HepG2 (cell line): Measurements from ENCODE around the gene SPACA6. TPM values are rescaled to one million over a fixed set of nuclear protein-coding genes. Genes with fewer than 3 reads are reported as not detected.

ENCODE experiments used
- ATAC-seq: fragments of 200-7000 bp; cut with Tn5 transposase; 3 replicates; pipeline ENCODE4 v1.9.1; 2020; ENCODE audit warnings: mild to moderate bottlenecking, moderate library complexity
- BruUV-seq: library from RNA; stranded (reverse); fragments of 400-500 nt; replicated peaks from 2 replicates; lab custom pipeline; 2021; lab: Mats Ljungman, UMichigan
- CTCF ChIA-PET: fragments of 300-600 bp; formaldehyde crosslinking; extraction: SDS; loops from one replicate; lab custom pipeline; 2021; ENCODE audit warnings: low total read pairs, inconsistent platforms, low intra/inter-chr PET ratio; lab: Yijun Ruan, JAX
- POLR2A ChIA-PET: fragments of 350-600 bp; sonication (Branson Sonifier 250); formaldehyde crosslinking; loops from one replicate; lab custom pipeline; 2020; ENCODE audit warnings: antibody characterized with exemption, inconsistent platforms; lab: Yijun Ruan, JAX
- DNase-seq: peaks from one replicate; pipeline ENCODE4 v3.0.0-alpha.2; 2015; ENCODE audit warnings: low spot score
- FAIRE-seq: peaks from 3 replicates; lab custom pipeline; 2011; peaks lifted over from hg19 to GRCh38; lab: Jason Lieb, UNC
- H2AFZ ChIP-seq: one replicate; pipeline ENCODE4 v1.6.1; 2011; ENCODE audit warnings: low read length, inconsistent platforms
- H3K27ac ChIP-seq: fragments of 300-600 bp; 3 replicates; pipeline ENCODE4 v1.8.0; 2011; ENCODE audit warnings: mixed run types, mild to moderate bottlenecking, mixed read lengths, low read length, inconsistent platforms; ENCODE audit not compliant: insufficient read depth; ENCODE audit errors: extremely low read length
- H3K27me3 ChIP-seq, 2 experiments: fragments of 200-600 bp in 1 of 2; 2 replicates in 1 of 2; 3 replicates in 1 of 2; pipeline versions ENCODE4 v1.6.0 to v1.8.0; 2011; ENCODE audit warnings: low read length in 2 of 2, mild to moderate bottlenecking in 2 of 2, moderate library complexity in 2 of 2, inconsistent platforms in 1 of 2; ENCODE audit not compliant: insufficient read depth in 2 of 2, control insufficient read depth in 1 of 2
- H3K36me3 ChIP-seq, 2 experiments: fragments of 200-600 bp in 1 of 2; replicated peaks in 1 of 2; 2 replicates in 1 of 2; 3 replicates in 1 of 2; pipeline versions ENCODE4 v1.5.1 to v1.8.0; 2011; ENCODE audit warnings: low read length in 2 of 2, inconsistent platforms in 1 of 2; ENCODE audit not compliant: insufficient read depth in 2 of 2, control insufficient read depth in 1 of 2
- H3K4me1 ChIP-seq: 2 replicates; pipeline ENCODE4 v1.5.1; 2012; ENCODE audit warnings: low read length, inconsistent platforms; ENCODE audit not compliant: insufficient read depth
- H3K4me2 ChIP-seq: 2 replicates; pipeline ENCODE4 v1.6.0; 2011; ENCODE audit warnings: low read depth, low read length, inconsistent platforms
- H3K4me3 ChIP-seq, 3 experiments: fragments of 200-600 bp in 1 of 3; sonication (generic), shearing (Covaris generic) in 1 of 3; replicated peaks in 1 of 3; 2 replicates each; pipeline ENCODE4 v1.5.1; 2011 to 2016; ENCODE audit warnings: low read length in 3 of 3, inconsistent platforms in 2 of 3, low read depth in 2 of 3, mild to moderate bottlenecking in 2 of 3, control low read depth in 1 of 3, mixed read lengths in 1 of 3; ENCODE audit not compliant: insufficient read depth in 1 of 3
- H3K79me2 ChIP-seq: one replicate; pipeline ENCODE4 v1.6.1; 2011; ENCODE audit warnings: low read length, inconsistent platforms; ENCODE audit not compliant: insufficient read depth
- H3K9ac ChIP-seq: 2 replicates; pipeline ENCODE4 v1.6.0; 2011; ENCODE audit warnings: mild to moderate bottlenecking, low read depth, low read length, inconsistent platforms; ENCODE audit not compliant: insufficient read depth
- H3K9me3 ChIP-seq: 2 replicates; pipeline ENCODE4 v1.5.1; 2012; ENCODE audit warnings: mild to moderate bottlenecking, low read length
- H4K20me1 ChIP-seq: 2 replicates; pipeline ENCODE4 v1.6.0; 2011; ENCODE audit warnings: inconsistent platforms, mild to moderate bottlenecking, low read length, moderate library complexity; ENCODE audit not compliant: insufficient read depth
- DDIT3 ChIP-seq: sonication (generic); formaldehyde crosslinking; IDR thresholded peaks from 2 replicates; pipeline ENCODE4 v1.4.0; 2020; ENCODE audit warnings: mild to moderate bottlenecking, missing genetic modification reagents
- HNRNPL ChIP-seq: fragments of 200-400 bp; formaldehyde crosslinking; IDR thresholded peaks from 2 replicates; pipeline ENCODE4 v1.6.1; 2017; ENCODE audit warnings: mild to moderate bottlenecking, low read depth, low read length
- MAFG ChIP-seq: sonication (generic); formaldehyde crosslinking; IDR thresholded peaks from 2 replicates; pipeline ENCODE4 v1.5.1; 2020; ENCODE audit warnings: mild to moderate bottlenecking, missing genetic modification reagents
- TCF7L2 ChIP-seq: IDR thresholded peaks from 2 replicates; pipeline ENCODE4 v1.6.1; 2011; ENCODE audit warnings: mild to moderate bottlenecking, low read depth, low read length, moderate library complexity
- UBTF ChIP-seq: sonication (generic); formaldehyde crosslinking; IDR thresholded peaks from 2 replicates; pipeline ENCODE4 v1.4.0; 2020; ENCODE audit warnings: mild to moderate bottlenecking, missing genetic modification reagents
- ZBTB21 ChIP-seq: sonication (generic); formaldehyde crosslinking; IDR thresholded peaks from 2 replicates; pipeline ENCODE4 v1.4.0; 2020; ENCODE audit warnings: missing genetic modification reagents
- ZEB1 ChIP-seq: IDR thresholded peaks from 2 replicates; pipeline ENCODE4 v1.6.1; 2012; ENCODE audit warnings: mild to moderate bottlenecking, low read depth, inconsistent platforms; ENCODE audit not compliant: insufficient replicate concordance
- ZNF124 ChIP-seq: sonication (generic); formaldehyde crosslinking; IDR thresholded peaks from 2 replicates; pipeline ENCODE4 v1.4.0; 2020; ENCODE audit warnings: missing genetic modification reagents
- ZNF263 ChIP-seq: sonication (generic); formaldehyde crosslinking; IDR thresholded peaks from 2 replicates; pipeline ENCODE4 v1.4.0; 2020; ENCODE audit warnings: missing genetic modification reagents
- ZNF589 ChIP-seq: sonication (generic); formaldehyde crosslinking; conservative IDR thresholded peaks from 2 replicates; pipeline ENCODE4 v1.8.0; 2022; ENCODE audit warnings: mild to moderate bottlenecking, moderate library complexity, missing genetic modification reagents
- WGBS: methylation state at CpG from one replicate; pipeline ENCODE4 v1.1.6; 2017; ENCODE audit warnings: low lambda C conversion rate; 5-methylcytosine and 5-hydroxymethylcytosine counted together
- in situ Hi-C: cut with HindIII; loops from 2 replicates; pipeline ENCODE4 v1.10.0; 2017; ENCODE audit warnings: low pct_unique_long_range_greater_than_20kb; ENCODE audit not compliant: extremely low pct_ligation_motif_present
- intact Hi-C: fragments of 100-400 bp; cut with micrococcal nuclease; formaldehyde crosslinking; loops from one replicate; pipeline ENCODE4 v1.10.0; 2022; ENCODE audit not compliant: unreplicated experiment
- polyA plus RNA-seq, 8 experiments: library from polyadenylated mRNA; depleted of rRNA in 3 of 8; stranded (reverse) in 7 of 8; unstranded in 1 of 8; fragments of >200 nt; fragmentation: Illumina TruSeq in 4 of 8; extraction: Trizol in 4 of 8; gene quantifications; 2 replicates each; pipeline versions ENCODE4 v1.2.1 to v1.2.3, GENCODE V29; 2011 to 2016; ENCODE audit warnings: low read depth in 4 of 8, missing spikeins in 1 of 8, mixed read lengths in 1 of 8; ENCODE audit not compliant: insufficient read depth in 1 of 8
- total RNA-seq, 5 experiments: library from RNA; depleted of rRNA; stranded (reverse); fragments of >200 nt; fragmentation: Illumina TruSeq; extraction: Trizol; gene quantifications; 2 replicates each; pipeline ENCODE4 v1.2.3, GENCODE V29; 2016; ENCODE audit warnings: low read depth in 1 of 5
- TF ChIP-seq, protein P1 (sequence below): sonication (generic); formaldehyde crosslinking; IDR thresholded peaks from 2 replicates; pipeline ENCODE4 v1.9.0; 2021; ENCODE audit warnings: missing genetic modification reagents, mild to moderate bottlenecking, borderline replicate concordance

Gene SPACA6
- total and polyA plus RNA-seq, 2 of the 13 experiments (the other 11 are each of a cell fraction or from before 2014, with no cell fraction given): 1.4 to 2.2 TPM

GRCh38 chr19:51721905-51722304 is 28.8 kb downstream of the SPACA6 start:
- no peak for FAIRE-seq
- 6% methylated on average over 7 of the region's 7 CpGs for WGBS
- H3K36me3 ChIP-seq: no peaks in the 10 kb centered on the region
- no peak overlapping the region for H3K4me3 ChIP-seq
- peaks cover 0 to 34% of the 10 kb centered on the region in 2 experiments for H3K27me3 ChIP-seq
- POLR2A ChIA-PET: no interaction called here
- no peak for ATAC-seq
- no peak overlapping the region for H3K4me2 ChIP-seq
- H2AFZ ChIP-seq: no peak overlapping the region
- CTCF ChIA-PET: no interaction called here
- no peak overlapping the region for H3K9ac ChIP-seq
- no peaks in the 10 kb centered on the region for H3K4me1 ChIP-seq
- H3K9me3 ChIP-seq: no peaks in the 10 kb centered on the region
- TF ChIP-seq UBTF (CRISPR knock-in tag) (no peak), ZBTB21 (CRISPR knock-in tag) (no peak), DDIT3 (CRISPR knock-in tag) (no peak), ZNF124 (CRISPR knock-in tag) (no peak), ZNF589 (CRISPR knock-in tag) (no peak), HNRNPL (no peak)
- intact Hi-C loops: no loop called here
- no peaks in the 10 kb centered on the region for H4K20me1 ChIP-seq
- BruUV-seq: no TSS peak
- no peak overlapping the region for H3K27ac ChIP-seq
- no peaks in the 10 kb centered on the region for H3K79me2 ChIP-seq
- DNase-seq: no peak
- in situ Hi-C loops: no loop called here

DNA sequence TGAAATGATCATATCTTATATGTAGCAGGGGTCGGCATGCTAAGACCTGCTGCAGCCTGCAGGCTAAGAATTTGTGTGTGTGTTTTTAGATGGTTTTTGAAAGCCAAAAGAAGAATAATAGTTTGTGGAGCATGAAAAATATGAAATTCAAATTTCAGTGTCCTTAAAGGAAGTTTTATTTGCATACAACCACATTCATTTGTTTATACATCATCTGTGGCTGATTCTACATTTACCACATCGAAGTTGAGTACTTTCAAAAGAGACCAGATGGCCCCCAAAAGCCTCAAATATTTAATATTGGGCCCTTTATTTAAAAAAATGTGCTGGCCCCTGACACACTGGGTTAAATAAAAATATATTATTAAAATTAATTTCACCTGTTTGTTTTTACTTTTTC is 29.4 kb downstream of the SPACA6 start:
- H3K36me3 ChIP-seq: no peaks in the 10 kb centered on the region
- H3K79me2 ChIP-seq: no peaks in the 10 kb centered on the region
- H3K9ac ChIP-seq: no peak overlapping the region
- no peak for DNase-seq
- FAIRE-seq: no peak
- no peak overlapping the region for H3K4me3 ChIP-seq
- in situ Hi-C loops (no loop called here), intact Hi-C loops (no loop called here)
- ATAC-seq: no peak
- peaks cover 0 to 34% of the 10 kb centered on the region in 2 experiments for H3K27me3 ChIP-seq
- H3K9me3 ChIP-seq: no peaks in the 10 kb centered on the region
- POLR2A ChIA-PET: no interaction called here
- H3K4me1 ChIP-seq: no peaks in the 10 kb centered on the region
- H4K20me1 ChIP-seq: no peaks in the 10 kb centered on the region
- WGBS: 1% methylated on average over 2 of the region's 2 CpGs
- H3K4me2 ChIP-seq: no peak overlapping the region
- no peak overlapping the region for H2AFZ ChIP-seq
- CTCF ChIA-PET: no interaction called here
- no peak overlapping the region for H3K27ac ChIP-seq
- no TSS peak for BruUV-seq
- TF ChIP-seq ZNF263 (CRISPR knock-in tag) (no peak), TCF7L2 (no peak), MAFG (CRISPR knock-in tag) (no peak), ZEB1 (no peak)
- TF ChIP-seq, protein P1, sequence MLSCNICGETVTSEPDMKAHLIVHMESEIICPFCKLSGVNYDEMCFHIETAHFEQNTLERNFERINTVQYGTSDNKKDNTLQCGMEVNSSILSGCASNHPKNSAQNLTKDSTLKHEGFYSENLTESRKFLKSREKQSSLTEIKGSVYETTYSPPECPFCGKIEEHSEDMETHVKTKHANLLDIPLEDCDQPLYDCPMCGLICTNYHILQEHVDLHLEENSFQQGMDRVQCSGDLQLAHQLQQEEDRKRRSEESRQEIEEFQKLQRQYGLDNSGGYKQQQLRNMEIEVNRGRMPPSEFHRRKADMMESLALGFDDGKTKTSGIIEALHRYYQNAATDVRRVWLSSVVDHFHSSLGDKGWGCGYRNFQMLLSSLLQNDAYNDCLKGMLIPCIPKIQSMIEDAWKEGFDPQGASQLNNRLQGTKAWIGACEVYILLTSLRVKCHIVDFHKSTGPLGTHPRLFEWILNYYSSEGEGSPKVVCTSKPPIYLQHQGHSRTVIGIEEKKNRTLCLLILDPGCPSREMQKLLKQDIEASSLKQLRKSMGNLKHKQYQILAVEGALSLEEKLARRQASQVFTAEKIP (CRISPR knock-in tag): no peak
